Measurements from ENCODE around the gene STX18.
A peak's percentile ranks its signal among the peaks of the same experiment; 100 is the strongest.
"Not testable (repeated sequence)": the region's sequence is repeated elsewhere in the genome, so short reads cannot be mapped to it uniquely, and the experiment has no call there.

STX18 gene

GRCh38 chr4:4541661-4542570, at the start of gene STX18:
STX18 (minus strand) TSS chr4:4542048; CDS start chr4:4541964, 84 bp downstream.
- peak; percentile 94 to 95 for DNase-seq

GRCh38 chr4:4591071-4591470, 49.2 kb upstream of the STX18 start:
- no peak for DNase-seq

GRCh38 chr4:4590546-4590945, 48.7 kb upstream of the STX18 start:
- no peak for DNase-seq

GRCh38 chr4:4585012-4585670, 43.3 kb upstream of the STX18 start:
- DNase-seq, result no peak

- no peak for DNase-seq
Measured at GRCh38 chr4:4583606-4584005, 41.8 kb upstream of the STX18 start.

GRCh38 chr4:4582653-4583052, 40.8 kb upstream of the STX18 start:
- no peak for DNase-seq

- DNase-seq, result no peak
Measured at GRCh38 chr4:4580494-4580893, 38.6 kb upstream of the STX18 start.

- DNase-seq, result no peak
Measured at GRCh38 chr4:4578981-4579380, 37.1 kb upstream of the STX18 start.

GRCh38 chr4:4577359-4577875, 35.6 kb upstream of the STX18 start:
- DNase-seq, result no peak

- DNase-seq, result peak; percentile 69 to 76
Measured at GRCh38 chr4:4575284-4576211, 33.7 kb upstream of the STX18 start.

GRCh38 chr4:4574792-4575191, 32.9 kb upstream of the STX18 start:
- DNase-seq, result peak in 1 of 2 experiments; percentile 23

- DNase-seq, result no peak
Measured at GRCh38 chr4:4574052-4574451, 32.2 kb upstream of the STX18 start.

GRCh38 chr4:4572821-4573220, 31.0 kb upstream of the STX18 start:
- DNase-seq, result no peak

GRCh38 chr4:4569861-4570260, 28.0 kb upstream of the STX18 start:
- not testable (repeated sequence) for DNase-seq

- DNase-seq, result no peak
Measured at GRCh38 chr4:4568806-4569427, 27.1 kb upstream of the STX18 start.

- not testable (repeated sequence) for DNase-seq
Measured at GRCh38 chr4:4566359-4566758, 24.5 kb upstream of the STX18 start.

GRCh38 chr4:4564522-4564921, 22.7 kb upstream of the STX18 start:
- no peak for DNase-seq

- DNase-seq, result no peak
Measured at GRCh38 chr4:4560642-4561041, 18.8 kb upstream of the STX18 start.

GRCh38 chr4:4560136-4560535, 18.3 kb upstream of the STX18 start:
- no peak for DNase-seq

- DNase-seq, result no peak
Measured at GRCh38 chr4:4559596-4559995, 17.7 kb upstream of the STX18 start.

- no peak for DNase-seq
Measured at GRCh38 chr4:4558881-4559280, 17.0 kb upstream of the STX18 start.

GRCh38 chr4:4555916-4556315, 14.1 kb upstream of the STX18 start:
- DNase-seq, result no peak

Data from activated T-cell treated with anti-CD3 and anti-CD28 coated beads, Interleukin-2, amount 50 U/mL, for 48 hours (primary cell).